ENCODE data around the gene TICAM2.

DNA sequence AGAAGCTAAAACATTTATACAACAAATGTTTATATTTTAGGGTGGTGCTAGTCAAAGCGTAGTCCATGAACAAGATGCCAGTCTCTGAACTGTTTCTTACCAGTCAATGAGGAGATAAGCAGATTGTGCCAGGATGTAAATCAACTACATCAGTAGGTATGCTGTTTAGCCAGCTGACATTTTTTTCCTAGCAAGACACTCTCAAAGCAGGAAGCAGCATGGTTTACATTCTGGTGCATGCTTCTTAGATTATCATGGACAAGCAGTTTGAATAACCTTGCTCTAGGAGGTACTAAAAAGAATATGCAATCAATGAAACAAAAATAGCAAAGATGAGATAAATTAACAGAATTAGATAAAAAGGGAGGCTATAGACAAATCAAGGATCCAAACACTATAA is 17.0 kb downstream of the TICAM2 start:
- TF ChIP-seq, protein P1, sequence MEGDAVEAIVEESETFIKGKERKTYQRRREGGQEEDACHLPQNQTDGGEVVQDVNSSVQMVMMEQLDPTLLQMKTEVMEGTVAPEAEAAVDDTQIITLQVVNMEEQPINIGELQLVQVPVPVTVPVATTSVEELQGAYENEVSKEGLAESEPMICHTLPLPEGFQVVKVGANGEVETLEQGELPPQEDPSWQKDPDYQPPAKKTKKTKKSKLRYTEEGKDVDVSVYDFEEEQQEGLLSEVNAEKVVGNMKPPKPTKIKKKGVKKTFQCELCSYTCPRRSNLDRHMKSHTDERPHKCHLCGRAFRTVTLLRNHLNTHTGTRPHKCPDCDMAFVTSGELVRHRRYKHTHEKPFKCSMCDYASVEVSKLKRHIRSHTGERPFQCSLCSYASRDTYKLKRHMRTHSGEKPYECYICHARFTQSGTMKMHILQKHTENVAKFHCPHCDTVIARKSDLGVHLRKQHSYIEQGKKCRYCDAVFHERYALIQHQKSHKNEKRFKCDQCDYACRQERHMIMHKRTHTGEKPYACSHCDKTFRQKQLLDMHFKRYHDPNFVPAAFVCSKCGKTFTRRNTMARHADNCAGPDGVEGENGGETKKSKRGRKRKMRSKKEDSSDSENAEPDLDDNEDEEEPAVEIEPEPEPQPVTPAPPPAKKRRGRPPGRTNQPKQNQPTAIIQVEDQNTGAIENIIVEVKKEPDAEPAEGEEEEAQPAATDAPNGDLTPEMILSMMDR (IDR thresholded peaks at IDR 0.05), result no peak
- no peak for TF ChIP-seq POLR2AphosphoS5 (IDR thresholded peaks at IDR 0.05)
